ENCODE results near the gene INF2.

The INF2 gene

GRCh38 chr14:104686624-104687517 lies 2.5 kb upstream of the INF2 start:
- peaks cover 33% of the 10 kb centered on the region for H3K4me1 ChIP-seq (ENCODE audit: control insufficient read depth, insufficient read depth, low read length)
- H3K36me3 ChIP-seq (ENCODE audit: control insufficient read depth, insufficient read depth, low read length, severe bottlenecking), result no peaks in the 10 kb centered on the region
- H3K9ac ChIP-seq (ENCODE audit: low read length), result no peak overlapping the region
- no peak overlapping the region for H3K4me3 ChIP-seq (ENCODE audit: low read length)
- DNase-seq (ENCODE audit: low read depth), result no peak
- no peaks in the 10 kb centered on the region for H3K9me3 ChIP-seq (ENCODE audit: control insufficient read depth, low read length)
- no peaks in the 10 kb centered on the region for H3K27me3 ChIP-seq (replicated peaks; ENCODE audit: control insufficient read depth, insufficient read depth, low read length)

GRCh38 chr14:104687601-104688504 lies 1.6 kb upstream of the INF2 start:
- no peaks in the 10 kb centered on the region for H3K9me3 ChIP-seq (ENCODE audit: control insufficient read depth, low read length)
- H3K4me3 ChIP-seq (ENCODE audit: low read length), result no peak overlapping the region
- peaks cover 35% of the 10 kb centered on the region for H3K4me1 ChIP-seq (ENCODE audit: control insufficient read depth, insufficient read depth, low read length)
- H3K27me3 ChIP-seq (replicated peaks; ENCODE audit: control insufficient read depth, insufficient read depth, low read length), result no peaks in the 10 kb centered on the region
- H3K36me3 ChIP-seq (ENCODE audit: control insufficient read depth, insufficient read depth, low read length, severe bottlenecking), result peaks cover 7% of the 10 kb centered on the region
- peak; percentile 25 for DNase-seq (ENCODE audit: low read depth)
- H3K9ac ChIP-seq (ENCODE audit: low read length), result no peak overlapping the region

GRCh38 chr14:104688505-104689108 lies 811 bp upstream of the INF2 start:
- H3K9me3 ChIP-seq (ENCODE audit: control insufficient read depth, low read length), result no peaks in the 10 kb centered on the region
- H3K27me3 ChIP-seq (replicated peaks; ENCODE audit: control insufficient read depth, insufficient read depth, low read length), result no peaks in the 10 kb centered on the region
- H3K4me1 ChIP-seq (ENCODE audit: control insufficient read depth, insufficient read depth, low read length), result peaks cover 36% of the 10 kb centered on the region
- H3K4me3 ChIP-seq (ENCODE audit: low read length), result peak overlapping the region; percentile 69
- peaks cover 8% of the 10 kb centered on the region for H3K36me3 ChIP-seq (ENCODE audit: control insufficient read depth, insufficient read depth, low read length, severe bottlenecking)
- DNase-seq (ENCODE audit: low read depth), result no peak
- peak overlapping the region; percentile 53 for H3K9ac ChIP-seq (ENCODE audit: low read length)

- H3K4me3 ChIP-seq (ENCODE audit: low read length), result peak overlapping the region; percentile 93
Observed at GRCh38 chr14:104689881-104690711, 678 bp downstream of the INF2 start.

GRCh38 chr14:104690861-104691455 lies 1.5 kb downstream of the INF2 start:
- no peaks in the 10 kb centered on the region for H3K27me3 ChIP-seq (replicated peaks; ENCODE audit: control insufficient read depth, insufficient read depth, low read length)
- peak overlapping the region; percentile 96 for H3K9ac ChIP-seq (ENCODE audit: low read length)
- peaks cover 10% of the 10 kb centered on the region for H3K36me3 ChIP-seq (ENCODE audit: control insufficient read depth, insufficient read depth, low read length, severe bottlenecking)
- peak overlapping the region; percentile 93 for H3K4me3 ChIP-seq (ENCODE audit: low read length)
- no peaks in the 10 kb centered on the region for H3K9me3 ChIP-seq (ENCODE audit: control insufficient read depth, low read length)
- no peak for DNase-seq (ENCODE audit: low read depth)
- H3K4me1 ChIP-seq (ENCODE audit: control insufficient read depth, insufficient read depth, low read length), result peaks cover 41% of the 10 kb centered on the region

More at GRCh38 chr14:104689881-104690711, 678 bp downstream of the INF2 start:
- Histone ChIP-seq H3K4me1 (ENCODE audit: control insufficient read depth, insufficient read depth, low read length) (peaks cover 41% of the 10 kb centered on the region), H3K9me3 (ENCODE audit: control insufficient read depth, low read length) (no peaks in the 10 kb centered on the region), H3K36me3 (ENCODE audit: control insufficient read depth, insufficient read depth, low read length, severe bottlenecking) (peaks cover 8% of the 10 kb centered on the region), H3K9ac (ENCODE audit: low read length) (peak overlapping the region; percentile 96), H3K27me3 (replicated peaks; ENCODE audit: control insufficient read depth, insufficient read depth, low read length) (no peaks in the 10 kb centered on the region)
- peak; percentile 53 for DNase-seq (ENCODE audit: low read depth)

GRCh38 chr14:104691546-104692260 lies 2.3 kb downstream of the INF2 start:
- H3K27me3 ChIP-seq (replicated peaks; ENCODE audit: control insufficient read depth, insufficient read depth, low read length), result no peaks in the 10 kb centered on the region
- H3K4me1 ChIP-seq (ENCODE audit: control insufficient read depth, insufficient read depth, low read length), result peaks cover 41% of the 10 kb centered on the region
- peak overlapping the region; percentile 96 for H3K9ac ChIP-seq (ENCODE audit: low read length)
- peaks cover 17% of the 10 kb centered on the region for H3K36me3 ChIP-seq (ENCODE audit: control insufficient read depth, insufficient read depth, low read length, severe bottlenecking)
- peak overlapping the region; percentile 93 for H3K4me3 ChIP-seq (ENCODE audit: low read length)
- H3K9me3 ChIP-seq (ENCODE audit: control insufficient read depth, low read length), result no peaks in the 10 kb centered on the region
- no peak for DNase-seq (ENCODE audit: low read depth)

- no peaks in the 10 kb centered on the region for H3K9me3 ChIP-seq (ENCODE audit: control insufficient read depth, low read length)
- peaks cover 48% of the 10 kb centered on the region for H3K4me1 ChIP-seq (ENCODE audit: control insufficient read depth, insufficient read depth, low read length)
- H3K36me3 ChIP-seq (ENCODE audit: control insufficient read depth, insufficient read depth, low read length, severe bottlenecking), result peaks cover 21% of the 10 kb centered on the region
- peak overlapping the region; percentile 96 for H3K9ac ChIP-seq (ENCODE audit: low read length)
- H3K27me3 ChIP-seq (replicated peaks; ENCODE audit: control insufficient read depth, insufficient read depth, low read length), result no peaks in the 10 kb centered on the region
- no peak overlapping the region for H3K4me3 ChIP-seq (ENCODE audit: low read length)
- DNase-seq (ENCODE audit: low read depth), result no peak
Observed at GRCh38 chr14:104692261-104692938, 3.0 kb downstream of the INF2 start.

- Histone ChIP-seq H3K27me3 (replicated peaks; ENCODE audit: control insufficient read depth, insufficient read depth, low read length) (no peaks in the 10 kb centered on the region), H3K9me3 (ENCODE audit: control insufficient read depth, low read length) (no peaks in the 10 kb centered on the region), H3K9ac (ENCODE audit: low read length) (no peak overlapping the region), H3K36me3 (ENCODE audit: control insufficient read depth, insufficient read depth, low read length, severe bottlenecking) (peaks cover 21% of the 10 kb centered on the region), H3K4me3 (ENCODE audit: low read length) (no peak overlapping the region), H3K4me1 (ENCODE audit: control insufficient read depth, insufficient read depth, low read length) (peaks cover 53% of the 10 kb centered on the region)
- no peak for DNase-seq (ENCODE audit: low read depth)
Observed at GRCh38 chr14:104692939-104693315, 3.5 kb downstream of the INF2 start.

GRCh38 chr14:104693482-104694431 lies 4.3 kb downstream of the INF2 start:
- H3K4me1 ChIP-seq (ENCODE audit: control insufficient read depth, insufficient read depth, low read length), result peaks cover 55% of the 10 kb centered on the region
- peaks cover 21% of the 10 kb centered on the region for H3K36me3 ChIP-seq (ENCODE audit: control insufficient read depth, insufficient read depth, low read length, severe bottlenecking)
- no peaks in the 10 kb centered on the region for H3K9me3 ChIP-seq (ENCODE audit: control insufficient read depth, low read length)
- no peaks in the 10 kb centered on the region for H3K27me3 ChIP-seq (replicated peaks; ENCODE audit: control insufficient read depth, insufficient read depth, low read length)
- H3K9ac ChIP-seq (ENCODE audit: low read length), result no peak overlapping the region
- H3K4me3 ChIP-seq (ENCODE audit: low read length), result no peak overlapping the region
- no peak for DNase-seq (ENCODE audit: low read depth)
